Measurements from ENCODE around the gene LAD1. TPM values are rescaled to one million over a fixed set of nuclear protein-coding genes. Genes with fewer than 3 reads are reported as not detected.

LAD1 gene
- total RNA-seq, 1 experiment from 2014 or later, result 0.10 TPM

- Histone ChIP-seq H3K9me3 (ENCODE audit: control insufficient read depth, insufficient read depth, low read depth, low read length) (no peaks in the 10 kb centered on the region), H3K4me3 (ENCODE audit: low read depth in 2 of 2, low read length in 2 of 2) (no peak overlapping the region), H3K36me3 (ENCODE audit: control insufficient read depth, insufficient read depth, low read length) (no peaks in the 10 kb centered on the region), H3K27ac (ENCODE audit: low read length) (no peak overlapping the region), H3K27me3 (ENCODE audit: control insufficient read depth, insufficient read depth, low read length) (no peaks in the 10 kb centered on the region), H3K4me1 (ENCODE audit: control insufficient read depth, insufficient read depth, low read length) (no peaks in the 10 kb centered on the region)
- intact Hi-C loops (cut with micrococcal nuclease; ENCODE audit: unreplicated experiment) (no loop called here), in situ Hi-C loops (cut with HindIII; ENCODE audit: low pct_unique_long_range_greater_than_20kb, low sequenced_read_pairs) (no loop called here)
- DNase-seq (ENCODE audit: low read depth, low spot score), result no peak
- no TSS peak for BruUV-seq (replicated peaks)
- POLR2A ChIA-PET, result no interaction called here
- CTCF ChIA-PET, result interaction anchor here (0.7 to 2.0 kb wide), 8 partner anchors 15 to 333 kb away, joined by 3 to 23 read pairs (median 4); partner anchors contain the start of gene TNNI1
- TF ChIP-seq REST (IDR thresholded peaks at IDR 0.05; ENCODE audit: insufficient read depth in 1 of 2, low read depth in 2 of 2, low read length in 1 of 2), result no peak
- ATAC-seq, result peak; percentile 89
Observed at GRCh38 chr1:201436393-201436792, 37.3 kb upstream of the LAD1 start.

- no peak overlapping the region for H3K4me3 ChIP-seq (ENCODE audit: low read depth in 2 of 2, low read length in 2 of 2)
- CTCF ChIA-PET, result no interaction called here
- ATAC-seq (no peak), DNase-seq (ENCODE audit: low read depth, low spot score) (no peak)
- in situ Hi-C loops (cut with HindIII; ENCODE audit: low pct_unique_long_range_greater_than_20kb, low sequenced_read_pairs), result no loop called here
- H3K4me1 ChIP-seq (ENCODE audit: control insufficient read depth, insufficient read depth, low read length), result no peaks in the 10 kb centered on the region
- intact Hi-C loops (cut with micrococcal nuclease; ENCODE audit: unreplicated experiment), result no loop called here
- no TSS peak for BruUV-seq (replicated peaks)
- POLR2A ChIA-PET, result no interaction called here
- no peaks in the 10 kb centered on the region for H3K27me3 ChIP-seq (ENCODE audit: control insufficient read depth, insufficient read depth, low read length)
- no peaks in the 10 kb centered on the region for H3K36me3 ChIP-seq (ENCODE audit: control insufficient read depth, insufficient read depth, low read length)
- no peak for TF ChIP-seq POLR2AphosphoS5 (IDR thresholded peaks at IDR 0.05; ENCODE audit: low read depth, low read length)
- no peak overlapping the region for H3K27ac ChIP-seq (ENCODE audit: low read length)
- no peaks in the 10 kb centered on the region for H3K9me3 ChIP-seq (ENCODE audit: control insufficient read depth, insufficient read depth, low read depth, low read length)
Observed at GRCh38 chr1:201434266-201434665, 35.1 kb upstream of the LAD1 start.

- ChIA-PET POLR2A (interaction anchor here (0.6 kb wide), 1 partner anchor 1259 kb away, joined by 3 read pairs; no protein-coding TSS in a partner anchor), CTCF (no interaction called here)
- no peak for TF ChIP-seq POLR2AphosphoS5 (IDR thresholded peaks at IDR 0.05; ENCODE audit: low read depth, low read length)
- TF ChIP-seq REST (IDR thresholded peaks at IDR 0.05; ENCODE audit: insufficient read depth in 1 of 2, low read depth in 2 of 2, low read length in 1 of 2), result no peak
- TF ChIP-seq TCF7L2 (IDR thresholded peaks at IDR 0.05; ENCODE audit: low read depth, low read length), result no peak
- TF ChIP-seq SIN3A (IDR thresholded peaks at IDR 0.05; ENCODE audit: borderline replicate concordance, insufficient read depth, low read depth, low read length), result no peak
- TF ChIP-seq CTCF (IDR thresholded peaks at IDR 0.05), result no peak
- Histone ChIP-seq H3K4me3 (ENCODE audit: low read depth in 2 of 2, low read length in 2 of 2) (no peak overlapping the region), H3K36me3 (ENCODE audit: control insufficient read depth, insufficient read depth, low read length) (no peaks in the 10 kb centered on the region), H3K27ac (ENCODE audit: low read length) (no peak overlapping the region), H3K4me1 (ENCODE audit: control insufficient read depth, insufficient read depth, low read length) (no peaks in the 10 kb centered on the region), H3K9me3 (ENCODE audit: control insufficient read depth, insufficient read depth, low read depth, low read length) (no peaks in the 10 kb centered on the region), H3K27me3 (ENCODE audit: control insufficient read depth, insufficient read depth, low read length) (no peaks in the 10 kb centered on the region)
- ATAC-seq (no peak), DNase-seq (ENCODE audit: low read depth, low spot score) (no peak)
- intact Hi-C loops (cut with micrococcal nuclease; ENCODE audit: unreplicated experiment), result no loop called here
- in situ Hi-C loops (cut with HindIII; ENCODE audit: low pct_unique_long_range_greater_than_20kb, low sequenced_read_pairs), result no loop called here
- BruUV-seq (replicated peaks), result no TSS peak
Observed at GRCh38 chr1:201433609-201434008, 34.5 kb upstream of the LAD1 start.
